Stimulated activated CD8-positive, alpha-beta memory T cell treated with anti-CD3 and anti-CD28 coated beads, Interleukin-4, amount 100 ng/mL, for 1 hour (primary cell): ENCODE results near the gene TMEM139.
"Not testable (repeated sequence)": the region's sequence is repeated elsewhere in the genome, so short reads cannot be mapped to it uniquely, and the experiment has no call there.

Experiments
- DNase-seq, 2 donors: peaks; one replicate each; pipeline ENCODE4 v3.0.0-alpha.2; 2020; ENCODE audit warnings: low read depth in 2 of 2, low spot score in 1 of 2

TMEM139 gene

GRCh38 chr7:143258831-143259230 lies 25.9 kb upstream of the TMEM139 start:
- no peak for DNase-seq

- DNase-seq = no peak
Measured at GRCh38 chr7:143259765-143260164, 25.0 kb upstream of the TMEM139 start.

DNA sequence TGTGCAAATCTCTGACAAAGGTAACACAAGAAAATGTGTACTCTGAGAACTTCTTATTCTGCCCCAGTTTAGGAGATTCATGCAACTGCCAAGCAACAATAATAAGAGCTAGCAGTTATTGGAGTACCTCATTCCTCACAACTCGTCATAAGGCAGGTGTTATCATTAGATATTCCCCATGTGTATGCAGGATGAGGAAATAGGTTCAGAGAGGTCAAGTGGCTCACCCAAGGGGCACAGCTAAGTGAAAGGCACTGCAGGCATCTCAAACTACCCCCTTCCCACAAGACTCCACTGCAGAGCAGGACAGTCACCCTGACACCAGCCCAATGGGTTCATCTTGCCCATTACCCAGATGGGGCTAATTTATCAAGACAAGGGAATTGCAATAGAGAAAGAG lies 22.9 kb upstream of the TMEM139 start:
- no peak for DNase-seq

DNA sequence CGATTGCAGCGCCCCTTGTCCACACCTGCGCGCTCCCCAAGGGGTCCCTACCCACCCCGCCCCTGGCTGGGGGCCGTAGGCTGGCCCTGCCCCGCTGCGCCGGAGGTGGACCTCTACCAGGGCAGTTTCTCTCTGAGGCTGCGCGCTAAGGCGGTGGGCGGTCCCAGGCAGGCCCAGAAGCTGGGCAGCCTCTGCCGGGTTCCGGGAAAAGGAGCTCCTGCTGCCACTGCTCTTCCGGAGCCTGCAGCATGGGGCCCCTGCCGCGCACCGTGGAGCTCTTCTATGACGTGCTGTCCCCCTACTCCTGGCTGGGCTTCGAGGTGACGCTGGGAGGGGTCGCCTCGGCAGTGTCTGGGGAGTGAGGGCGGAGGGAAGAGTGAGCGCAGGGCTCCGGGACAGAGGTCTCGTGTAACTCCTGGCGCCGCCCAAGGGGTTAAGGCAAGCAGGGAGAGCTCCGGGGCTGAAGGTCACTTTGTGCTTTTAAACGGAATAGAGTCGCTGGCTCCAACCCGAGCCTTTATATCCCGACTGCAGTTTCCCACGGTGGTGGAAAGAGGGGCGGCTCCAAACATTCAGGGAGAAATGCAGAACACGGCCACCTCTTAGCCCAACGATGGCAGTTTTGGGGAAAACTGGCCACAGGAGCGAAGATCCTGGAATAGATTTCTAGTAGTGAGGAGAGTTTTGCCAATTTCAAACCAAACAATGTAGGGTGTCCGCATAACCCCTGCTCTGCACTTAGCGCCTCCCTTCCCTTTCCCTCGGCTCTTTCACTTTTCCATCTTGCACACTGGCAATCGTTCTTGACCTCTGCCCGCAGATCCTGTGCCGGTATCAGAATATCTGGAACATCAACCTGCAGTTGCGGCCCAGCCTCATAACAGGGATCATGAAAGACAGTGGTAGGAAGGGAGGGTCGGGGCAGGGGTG lies 21.2 kb upstream of the TMEM139 start, which contains the start of gene GSTK1:
Gene GSTK1 (plus strand): TSS at position 176 of the 930 bp plus-strand sequence. CDS start 73 bp downstream, at position 249.
- peak; percentile 36 to 64 for DNase-seq

DNA sequence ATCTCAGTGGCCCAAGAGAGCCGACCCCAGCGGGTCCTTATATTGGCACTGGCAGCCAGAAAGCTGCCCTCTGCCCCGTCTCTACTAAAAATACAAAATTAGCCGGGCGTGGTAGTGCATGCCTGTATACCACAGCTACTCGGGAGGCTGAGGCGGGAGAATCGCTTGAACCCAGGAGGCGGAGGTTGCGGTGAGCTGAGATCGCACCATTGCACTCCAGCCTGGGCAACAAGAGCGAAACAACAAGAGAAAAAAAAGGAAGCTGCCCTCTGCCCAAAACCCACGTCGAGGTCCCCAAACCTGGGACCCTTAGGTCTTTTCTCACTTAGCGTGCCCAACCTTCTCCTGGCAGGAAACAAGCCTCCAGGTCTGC lies 20.6 kb upstream of the TMEM139 start:
- DNase-seq = not testable (repeated sequence)

DNA sequence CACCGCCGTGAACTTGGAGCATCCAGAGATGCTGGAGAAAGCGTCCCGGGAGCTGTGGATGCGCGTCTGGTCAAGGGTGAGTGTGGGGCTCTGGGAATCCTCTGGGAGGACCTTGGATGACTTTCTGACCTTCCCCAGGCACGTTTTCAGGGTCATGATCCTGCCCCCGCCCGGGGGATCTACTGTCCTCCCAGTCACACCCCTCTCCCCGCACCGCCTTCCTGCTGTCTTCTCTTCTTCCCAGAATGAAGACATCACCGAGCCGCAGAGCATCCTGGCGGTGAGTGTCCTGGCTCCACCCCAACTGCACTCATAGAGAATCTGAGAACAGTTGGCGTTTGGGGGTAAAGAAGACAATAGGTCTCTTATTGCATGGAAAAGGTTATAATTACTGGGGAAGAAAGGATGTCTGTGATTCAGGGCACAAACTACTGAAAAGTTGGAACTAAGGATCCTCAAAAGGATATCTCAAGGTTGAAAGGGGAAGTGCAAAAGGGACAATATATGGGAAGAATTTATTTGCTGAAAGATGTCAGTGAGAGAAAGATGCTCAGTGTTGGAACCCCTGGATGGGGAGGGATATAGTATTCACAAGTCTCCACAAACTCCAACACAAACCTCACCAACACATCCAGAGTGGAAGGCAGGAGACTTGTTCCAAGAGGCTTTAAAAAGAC lies 19.6 kb upstream of the TMEM139 start:
- no peak for DNase-seq

DNA sequence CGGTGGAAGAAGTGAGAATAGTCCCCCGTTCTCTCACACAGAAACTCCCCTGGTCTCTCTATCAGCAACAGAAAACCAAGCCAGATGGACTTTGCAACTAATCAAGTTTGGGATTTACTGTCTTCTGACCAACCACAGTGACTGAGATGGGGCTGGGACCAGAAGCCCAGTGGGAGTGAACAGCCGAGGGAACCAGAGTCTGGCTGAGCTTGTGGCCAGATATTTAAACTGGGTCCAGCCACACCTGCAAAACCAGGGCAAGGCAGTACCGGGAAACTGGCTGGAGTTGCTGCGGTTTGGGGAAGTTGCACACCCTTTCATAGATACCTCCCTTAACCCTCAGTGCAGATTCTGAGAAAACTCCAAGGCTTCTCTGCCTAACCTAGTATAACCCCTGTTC lies 15.5 kb upstream of the TMEM139 start:
- no peak for DNase-seq

DNA sequence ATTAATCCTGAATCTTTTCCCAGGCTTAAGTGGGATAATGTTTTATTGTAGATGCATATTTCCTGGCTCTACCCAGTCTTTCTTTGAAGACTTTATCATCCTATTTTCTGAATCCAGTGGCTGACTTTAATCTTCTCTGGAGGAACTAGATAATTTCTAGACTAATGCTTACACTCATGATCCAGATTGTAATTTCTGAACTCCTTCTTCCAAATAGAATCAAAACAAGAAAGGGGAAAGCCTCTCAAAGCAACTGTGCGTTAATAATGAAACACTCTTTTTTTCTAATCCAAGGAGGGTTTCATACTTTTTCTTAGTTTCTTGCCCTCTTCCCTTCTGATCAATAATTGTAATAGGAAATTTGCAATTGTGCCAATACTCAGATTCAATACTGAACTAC lies 13.5 kb upstream of the TMEM139 start:
- no peak for DNase-seq

GRCh38 chr7:143272871-143273270 lies 11.9 kb upstream of the TMEM139 start:
- DNase-seq = no peak

- DNase-seq = no peak
Measured at GRCh38 chr7:143279186-143280098, 5.3 kb upstream of the TMEM139 start.

- no peak for DNase-seq
Measured at GRCh38 chr7:143280160-143280559, 4.6 kb upstream of the TMEM139 start.

DNA sequence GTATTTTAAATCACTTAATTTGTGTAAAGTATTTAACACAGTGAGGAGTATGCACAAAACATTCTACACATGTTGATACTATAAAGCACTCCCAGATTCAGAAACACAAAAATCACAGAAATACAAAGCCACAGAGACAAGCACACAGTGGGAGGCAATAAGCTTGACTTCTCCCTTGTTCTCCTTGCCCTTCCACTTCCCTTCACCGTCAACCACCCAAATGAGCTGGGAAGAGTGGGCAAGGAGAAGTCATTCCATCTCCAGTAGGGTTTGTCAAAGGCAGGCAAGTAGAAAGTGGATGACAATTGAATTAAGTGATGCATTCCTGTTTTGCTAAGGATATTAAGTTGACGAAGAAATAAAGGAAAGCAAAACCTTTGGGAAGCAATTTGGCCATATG lies 4.2 kb upstream of the TMEM139 start:
- no peak for DNase-seq

GRCh38 chr7:143281529-143281928 lies 3.2 kb upstream of the TMEM139 start:
- no peak for DNase-seq

GRCh38 chr7:143282124-143282523 lies 2.6 kb upstream of the TMEM139 start:
- DNase-seq = no peak

DNA sequence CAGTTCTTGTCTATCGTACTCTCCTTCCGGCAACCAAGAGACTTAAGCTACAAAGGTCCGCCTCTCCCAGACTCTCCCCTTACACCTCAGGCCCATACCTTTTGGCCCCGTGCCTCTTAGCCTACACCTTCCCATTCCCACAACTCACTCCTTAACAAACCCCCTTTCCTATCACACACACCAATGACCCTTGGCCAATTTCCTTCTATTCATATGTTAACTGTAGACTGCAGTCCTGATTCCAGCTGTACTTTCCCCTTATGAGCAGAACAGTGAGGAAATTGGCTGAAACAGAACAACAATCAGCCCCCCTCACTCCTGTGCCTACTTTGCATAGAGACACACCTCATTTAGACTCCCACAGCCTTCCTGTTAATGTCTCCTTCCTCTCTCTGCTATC lies 1.4 kb upstream of the TMEM139 start:
- DNase-seq = no peak

GRCh38 chr7:143285470-143285778 lies 666 bp downstream of the TMEM139 start:
- DNase-seq = no peak

GRCh38 chr7:143285806-143286521 lies 1.2 kb downstream of the TMEM139 start:
- no peak for DNase-seq

DNA sequence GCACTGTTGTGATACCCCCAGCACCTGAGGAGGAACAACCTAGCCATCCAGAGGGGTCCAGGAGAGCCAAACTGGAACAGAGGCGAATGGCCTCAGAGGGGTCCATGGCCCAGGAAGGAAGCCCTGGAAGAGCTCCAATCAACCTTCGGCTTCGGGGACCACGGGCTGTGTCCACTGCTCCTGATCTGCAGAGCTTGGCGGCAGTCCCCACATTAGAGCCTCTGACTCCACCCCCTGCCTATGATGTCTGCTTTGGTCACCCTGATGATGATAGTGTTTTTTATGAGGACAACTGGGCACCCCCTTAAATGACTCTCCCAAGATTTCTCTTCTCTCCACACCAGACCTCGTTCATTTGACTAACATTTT lies 1.7 kb downstream of the TMEM139 start:
- no peak for DNase-seq

DNA sequence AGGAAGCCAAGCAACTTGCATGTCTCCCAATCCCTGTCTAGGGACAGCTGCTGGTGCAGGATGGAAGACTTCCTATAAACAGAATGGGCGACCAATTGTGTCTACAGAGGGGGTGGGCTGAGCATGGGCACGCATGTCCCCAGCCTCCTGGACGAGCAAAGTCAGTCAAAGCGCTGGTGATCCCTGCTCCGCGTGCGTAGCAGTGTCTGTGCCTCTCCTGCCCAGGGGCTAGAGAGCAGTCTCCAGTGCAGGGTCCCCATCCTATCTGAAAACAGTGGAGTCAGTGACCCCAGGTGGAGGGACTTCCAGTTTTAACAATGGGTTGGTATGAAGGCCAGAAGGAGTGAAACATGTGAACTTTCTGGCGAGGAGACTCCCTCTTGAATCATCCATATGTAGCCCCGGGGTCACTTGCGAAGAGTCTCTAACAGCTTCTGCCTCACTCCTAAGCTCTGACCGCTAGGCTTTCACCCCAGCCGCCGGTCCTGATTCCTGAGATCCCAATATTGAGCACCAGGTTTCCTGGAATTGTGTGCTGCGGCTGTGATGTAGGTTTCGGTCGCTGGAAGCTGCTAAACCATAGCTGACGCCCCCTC lies 2.7 kb downstream of the TMEM139 start:
- no peak for DNase-seq
